Measurements from ENCODE around the gene CHST9.

GRCh38 chr18:27062802-27063201, 122.3 kb downstream of the CHST9 start:
- TF ChIP-seq MNT (IDR thresholded peaks at IDR 0.05) = no peak
- TF ChIP-seq SP4 (CRISPR knock-in tag; IDR thresholded peaks at IDR 0.05) = no peak
- no peak for TF ChIP-seq MTF1 (CRISPR knock-in tag; IDR thresholded peaks at IDR 0.05)
- TF ChIP-seq HOXA7 (CRISPR knock-in tag; IDR thresholded peaks at IDR 0.05) = no peak
- no peak for TF ChIP-seq ZNF644 (CRISPR knock-in tag; IDR thresholded peaks at IDR 0.05; ENCODE audit: low read depth)
- TF ChIP-seq RNF2 (conservative IDR thresholded peaks at IDR 0.05; ENCODE audit: low read depth) = no peak
- TF ChIP-seq RBFOX2 (IDR thresholded peaks at IDR 0.05; ENCODE audit: low read depth, low read length) = no peak
- no peak for TF ChIP-seq SIN3A (IDR thresholded peaks at IDR 0.05; ENCODE audit: borderline replicate concordance, low read depth, low read length)
- no peak for TF ChIP-seq ZNF276 (CRISPR knock-in tag; IDR thresholded peaks at IDR 0.05; ENCODE audit: low read depth)
- TF ChIP-seq MAX (IDR thresholded peaks at IDR 0.05) = no peak
- no peak for TF ChIP-seq MLX (CRISPR knock-in tag; IDR thresholded peaks at IDR 0.05)
